Suprapubic skin (tissue), 3 donors: ENCODE data around the gene GPA33.

Experiments used
- EP300 ChIP-seq: sonication (generic); formaldehyde crosslinking; IDR thresholded peaks from one replicate; pipeline ENCODE4 v1.6.1; 2017; ENCODE audit warnings: antibody characterized with exemption
- POLR2A ChIP-seq, 2 donors: fragments of 450-650 bp; IDR thresholded peaks; one replicate each; pipeline ENCODE4 v1.6.1; 2017; ENCODE audit warnings: antibody characterized with exemption in 2 of 2, mild to moderate bottlenecking in 2 of 2, moderate library complexity in 2 of 2
- TF ChIP-seq, protein P1 (sequence below), 2 donors: fragments of 200-600 bp in 1 of 2; fragments of 450-650 bp in 1 of 2; sonication (generic) in 1 of 2; IDR thresholded peaks; one replicate each; pipeline ENCODE4 v1.5.1; 2016 to 2019; ENCODE audit warnings: antibody characterized with exemption in 2 of 2, mild to moderate bottlenecking in 1 of 2, moderate library complexity in 1 of 2

DNA sequence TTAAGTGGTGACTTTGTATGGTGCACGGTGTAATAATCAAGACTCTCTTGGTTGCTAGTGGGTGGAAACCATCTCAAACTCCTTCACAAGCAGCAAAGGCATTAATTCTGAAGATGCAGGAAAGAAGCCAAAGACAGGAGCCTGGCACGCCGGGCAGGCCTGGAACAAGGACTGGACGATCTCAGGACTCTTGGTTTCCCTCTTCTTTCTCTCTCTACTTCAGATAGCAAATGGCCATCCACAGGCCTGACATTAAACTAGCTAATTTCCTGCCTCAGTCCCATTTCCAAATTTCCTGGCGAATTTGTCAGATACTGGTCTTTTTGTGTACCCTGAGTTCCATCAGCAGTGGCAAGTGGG, 31.9 kb upstream of the GPA33 start:
- TF ChIP-seq, protein P1, sequence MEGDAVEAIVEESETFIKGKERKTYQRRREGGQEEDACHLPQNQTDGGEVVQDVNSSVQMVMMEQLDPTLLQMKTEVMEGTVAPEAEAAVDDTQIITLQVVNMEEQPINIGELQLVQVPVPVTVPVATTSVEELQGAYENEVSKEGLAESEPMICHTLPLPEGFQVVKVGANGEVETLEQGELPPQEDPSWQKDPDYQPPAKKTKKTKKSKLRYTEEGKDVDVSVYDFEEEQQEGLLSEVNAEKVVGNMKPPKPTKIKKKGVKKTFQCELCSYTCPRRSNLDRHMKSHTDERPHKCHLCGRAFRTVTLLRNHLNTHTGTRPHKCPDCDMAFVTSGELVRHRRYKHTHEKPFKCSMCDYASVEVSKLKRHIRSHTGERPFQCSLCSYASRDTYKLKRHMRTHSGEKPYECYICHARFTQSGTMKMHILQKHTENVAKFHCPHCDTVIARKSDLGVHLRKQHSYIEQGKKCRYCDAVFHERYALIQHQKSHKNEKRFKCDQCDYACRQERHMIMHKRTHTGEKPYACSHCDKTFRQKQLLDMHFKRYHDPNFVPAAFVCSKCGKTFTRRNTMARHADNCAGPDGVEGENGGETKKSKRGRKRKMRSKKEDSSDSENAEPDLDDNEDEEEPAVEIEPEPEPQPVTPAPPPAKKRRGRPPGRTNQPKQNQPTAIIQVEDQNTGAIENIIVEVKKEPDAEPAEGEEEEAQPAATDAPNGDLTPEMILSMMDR (IDR thresholded peaks at IDR 0.05), result no peak
- TF ChIP-seq POLR2A (IDR thresholded peaks at IDR 0.05) (no peak), EP300 (no peak)
